ENCODE measurements around the gene NR2C2AP. TPM values are rescaled to one million over a fixed set of nuclear protein-coding genes. Genes with fewer than 3 reads are reported as not detected.

Gene NR2C2AP
- total RNA-seq, 1 experiment from 2014 or later: 25.7 TPM

GRCh38 chr19:19239675-19240074 lies 36.5 kb upstream of the NR2C2AP start:
- DNase-seq: no peak
- H3K4me1 ChIP-seq (replicated peaks; ENCODE audit: insufficient read depth): no peaks in the 10 kb centered on the region
- TF ChIP-seq, protein P1, sequence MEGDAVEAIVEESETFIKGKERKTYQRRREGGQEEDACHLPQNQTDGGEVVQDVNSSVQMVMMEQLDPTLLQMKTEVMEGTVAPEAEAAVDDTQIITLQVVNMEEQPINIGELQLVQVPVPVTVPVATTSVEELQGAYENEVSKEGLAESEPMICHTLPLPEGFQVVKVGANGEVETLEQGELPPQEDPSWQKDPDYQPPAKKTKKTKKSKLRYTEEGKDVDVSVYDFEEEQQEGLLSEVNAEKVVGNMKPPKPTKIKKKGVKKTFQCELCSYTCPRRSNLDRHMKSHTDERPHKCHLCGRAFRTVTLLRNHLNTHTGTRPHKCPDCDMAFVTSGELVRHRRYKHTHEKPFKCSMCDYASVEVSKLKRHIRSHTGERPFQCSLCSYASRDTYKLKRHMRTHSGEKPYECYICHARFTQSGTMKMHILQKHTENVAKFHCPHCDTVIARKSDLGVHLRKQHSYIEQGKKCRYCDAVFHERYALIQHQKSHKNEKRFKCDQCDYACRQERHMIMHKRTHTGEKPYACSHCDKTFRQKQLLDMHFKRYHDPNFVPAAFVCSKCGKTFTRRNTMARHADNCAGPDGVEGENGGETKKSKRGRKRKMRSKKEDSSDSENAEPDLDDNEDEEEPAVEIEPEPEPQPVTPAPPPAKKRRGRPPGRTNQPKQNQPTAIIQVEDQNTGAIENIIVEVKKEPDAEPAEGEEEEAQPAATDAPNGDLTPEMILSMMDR (conservative IDR thresholded peaks at IDR 0.05): no peak
- TF ChIP-seq EZH2 (IDR thresholded peaks at IDR 0.05; ENCODE audit: low read depth): no peak
- no peaks in the 10 kb centered on the region for H3K79me2 ChIP-seq (ENCODE audit: low read depth)
- peaks cover 30% of the 10 kb centered on the region for H3K27me3 ChIP-seq (ENCODE audit: insufficient read depth, low read depth)
- no TSS peak for BruUV-seq (replicated peaks)
- H4K20me1 ChIP-seq (ENCODE audit: insufficient read depth): no peaks in the 10 kb centered on the region
- no peak overlapping the region for H3K4me3 ChIP-seq
- ChIA-PET POLR2A (ENCODE audit: unreplicated experiment) (no interaction called here), CTCF (no interaction called here)
- peaks cover 4% of the 10 kb centered on the region; the same call in 1 of the 2 replicates for H3K9me3 ChIP-seq (ENCODE audit: insufficient read depth, low read depth)
- intact Hi-C loops (cut with micrococcal nuclease; ENCODE audit: unreplicated experiment): no loop called here
- no peaks in the 10 kb centered on the region for H3K36me3 ChIP-seq (ENCODE audit: low read depth)
- no peak overlapping the region for H2AFZ ChIP-seq
- no peaks in the 10 kb centered on the region for H3K9me2 ChIP-seq (ENCODE audit: insufficient read depth)
- no peak overlapping the region for H3K27ac ChIP-seq
- H3F3A ChIP-seq (ENCODE audit: insufficient read depth, low read depth): no peaks in the 10 kb centered on the region
- no peak overlapping the region for H3K4me2 ChIP-seq

DNA sequence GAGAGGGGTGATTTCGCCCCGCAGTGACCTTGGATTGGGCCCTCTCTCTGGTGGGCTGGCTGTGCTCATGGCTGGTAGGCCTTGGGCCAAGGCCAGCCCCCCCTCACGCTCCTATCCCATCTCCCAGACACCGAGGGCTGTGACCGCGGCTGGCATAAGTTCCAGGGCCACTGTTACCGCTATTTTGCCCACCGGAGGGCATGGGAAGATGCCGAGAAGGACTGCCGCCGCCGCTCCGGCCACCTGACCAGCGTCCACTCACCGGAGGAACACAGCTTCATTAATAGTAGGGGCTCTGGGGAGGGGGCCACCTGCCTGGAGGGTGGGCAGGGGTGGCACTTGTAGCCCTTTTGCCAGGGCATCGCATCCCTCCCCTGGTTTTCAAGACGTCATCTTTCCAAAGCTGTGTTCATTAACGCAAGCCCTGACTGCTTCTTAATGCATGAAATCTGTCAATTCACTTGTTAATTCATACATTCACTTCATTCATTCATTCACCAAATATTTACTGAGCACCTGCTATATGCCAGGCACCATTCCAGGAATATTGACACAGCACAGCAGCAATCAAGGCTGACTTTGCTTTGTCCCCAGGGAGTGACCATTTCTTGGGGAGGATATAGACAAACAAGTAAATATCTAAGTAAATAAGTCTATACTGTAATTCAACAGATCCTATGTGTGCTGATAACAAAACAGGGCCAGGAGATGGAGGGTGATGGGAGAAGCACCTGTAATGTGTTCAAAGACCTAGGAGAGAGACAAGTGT lies 35.1 kb upstream of the NR2C2AP start:
- no peak overlapping the region for H3K4me2 ChIP-seq
- intact Hi-C loops (cut with micrococcal nuclease; ENCODE audit: unreplicated experiment): no loop called here
- H3K79me2 ChIP-seq (ENCODE audit: low read depth): no peaks in the 10 kb centered on the region
- no TSS peak for BruUV-seq (replicated peaks)
- H2AFZ ChIP-seq: no peak overlapping the region
- H3K27ac ChIP-seq: no peak overlapping the region
- no peaks in the 10 kb centered on the region for H4K20me1 ChIP-seq (ENCODE audit: insufficient read depth)
- ChIA-PET POLR2A (ENCODE audit: unreplicated experiment) (no interaction called here), CTCF (no interaction called here)
- no peaks in the 10 kb centered on the region for H3K36me3 ChIP-seq (ENCODE audit: low read depth)
- H3K9me3 ChIP-seq (ENCODE audit: insufficient read depth, low read depth): peaks cover 12% of the 10 kb centered on the region; the same call in 1 of the 2 replicates
- TF ChIP-seq, protein P1 (conservative IDR thresholded peaks at IDR 0.05): no peak
- TF ChIP-seq EZH2 (IDR thresholded peaks at IDR 0.05; ENCODE audit: low read depth): no peak
- no peaks in the 10 kb centered on the region for H3F3A ChIP-seq (ENCODE audit: insufficient read depth, low read depth)
- no peak for DNase-seq
- H3K9me2 ChIP-seq (ENCODE audit: insufficient read depth): no peaks in the 10 kb centered on the region
- no peak overlapping the region for H3K4me3 ChIP-seq
- no peaks in the 10 kb centered on the region for H3K4me1 ChIP-seq (replicated peaks; ENCODE audit: insufficient read depth)
- peaks cover 23% of the 10 kb centered on the region; the same call in 1 of the 2 replicates for H3K27me3 ChIP-seq (ENCODE audit: insufficient read depth, low read depth)

DNA sequence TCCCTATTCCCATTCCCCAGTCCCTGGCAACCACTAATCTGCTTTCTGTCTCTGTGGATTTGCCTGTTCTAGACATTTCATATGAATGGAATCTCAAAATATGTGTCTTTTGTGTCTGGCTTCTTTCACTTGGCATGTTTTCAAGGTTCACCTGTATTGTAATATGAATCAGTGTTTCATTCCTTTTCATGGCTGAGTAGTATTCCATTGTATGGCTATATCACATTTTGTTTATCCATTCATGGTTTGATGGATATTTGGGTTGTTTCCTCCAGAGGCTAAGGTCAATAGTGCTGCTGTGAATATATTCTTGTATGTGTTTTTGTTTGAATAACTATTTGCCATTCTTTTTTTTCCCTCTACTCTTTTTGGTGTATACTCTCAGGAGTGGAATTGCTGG lies 33.0 kb upstream of the NR2C2AP start:
- no peaks in the 10 kb centered on the region for H3K9me2 ChIP-seq (ENCODE audit: insufficient read depth)
- POLR2A ChIA-PET (ENCODE audit: unreplicated experiment): no interaction called here
- no peaks in the 10 kb centered on the region for H3F3A ChIP-seq (ENCODE audit: insufficient read depth, low read depth)
- H3K79me2 ChIP-seq (ENCODE audit: low read depth): no peaks in the 10 kb centered on the region
- CTCF ChIA-PET: no interaction called here
- BruUV-seq (replicated peaks): no TSS peak
- H3K4me1 ChIP-seq (replicated peaks; ENCODE audit: insufficient read depth): no peaks in the 10 kb centered on the region
- no peaks in the 10 kb centered on the region for H4K20me1 ChIP-seq (ENCODE audit: insufficient read depth)
- H3K27me3 ChIP-seq (ENCODE audit: insufficient read depth, low read depth): peaks cover 44% of the 10 kb centered on the region
- H2AFZ ChIP-seq: no peak overlapping the region
- no peak overlapping the region for H3K4me3 ChIP-seq
- intact Hi-C loops (cut with micrococcal nuclease; ENCODE audit: unreplicated experiment): no loop called here
- no peak overlapping the region for H3K4me2 ChIP-seq
- peaks cover 12% of the 10 kb centered on the region; the same call in 1 of the 2 replicates for H3K9me3 ChIP-seq (ENCODE audit: insufficient read depth, low read depth)
- no peak for DNase-seq
- TF ChIP-seq EZH2 (IDR thresholded peaks at IDR 0.05; ENCODE audit: low read depth): no peak
- TF ChIP-seq, protein P1 (conservative IDR thresholded peaks at IDR 0.05): no peak
- no peak overlapping the region for H3K27ac ChIP-seq
- H3K36me3 ChIP-seq (ENCODE audit: low read depth): no peaks in the 10 kb centered on the region

All from PC-9 (cell line).